ENCODE results near the gene DEPDC5.
"Not testable (repeated sequence)": the region's sequence is repeated elsewhere in the genome, so short reads cannot be mapped to it uniquely, and the experiment has no call there.

Gene DEPDC5

DNA sequence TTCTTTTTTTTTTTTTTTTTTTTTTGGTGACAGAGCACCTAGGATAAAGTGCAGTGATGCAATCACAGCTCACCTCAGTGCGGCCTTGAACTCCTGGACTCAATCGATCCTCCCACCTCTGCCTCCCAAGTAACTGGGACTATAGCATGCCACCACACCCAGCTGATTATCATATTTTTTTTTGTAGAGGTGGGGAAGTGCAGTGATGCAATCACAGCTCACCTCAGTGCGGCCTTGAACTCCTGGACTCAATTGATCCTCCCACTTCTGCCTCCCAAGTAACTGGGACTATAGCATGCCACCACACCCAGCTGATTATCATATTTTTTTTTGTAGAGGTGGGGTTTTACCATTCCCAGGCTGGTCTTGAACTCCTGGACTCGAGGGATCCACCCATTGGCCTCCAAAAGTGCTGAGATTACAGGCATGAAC is 61.6 kb downstream of the DEPDC5 start:
- DNase-seq = not testable (repeated sequence)

DNA sequence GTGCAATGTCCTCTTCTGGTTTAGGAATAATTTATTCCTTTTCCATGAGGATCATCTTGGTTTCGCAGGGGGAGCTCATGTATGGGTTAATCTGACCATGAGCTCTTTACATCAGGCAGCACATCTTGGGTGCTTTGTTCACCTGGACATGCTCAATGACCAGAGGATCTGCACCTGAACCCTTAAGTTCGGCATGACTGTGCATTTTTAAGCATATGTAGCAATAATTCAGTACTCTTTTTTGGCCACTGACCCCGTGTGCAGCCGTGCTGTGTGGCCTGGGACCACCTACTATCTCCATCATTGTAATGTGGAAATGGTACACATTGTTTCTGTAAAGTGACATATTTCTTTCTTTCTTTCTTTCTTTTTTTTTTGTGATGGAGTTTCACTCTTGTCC is 62.9 kb downstream of the DEPDC5 start:
- no peak for DNase-seq

DNA sequence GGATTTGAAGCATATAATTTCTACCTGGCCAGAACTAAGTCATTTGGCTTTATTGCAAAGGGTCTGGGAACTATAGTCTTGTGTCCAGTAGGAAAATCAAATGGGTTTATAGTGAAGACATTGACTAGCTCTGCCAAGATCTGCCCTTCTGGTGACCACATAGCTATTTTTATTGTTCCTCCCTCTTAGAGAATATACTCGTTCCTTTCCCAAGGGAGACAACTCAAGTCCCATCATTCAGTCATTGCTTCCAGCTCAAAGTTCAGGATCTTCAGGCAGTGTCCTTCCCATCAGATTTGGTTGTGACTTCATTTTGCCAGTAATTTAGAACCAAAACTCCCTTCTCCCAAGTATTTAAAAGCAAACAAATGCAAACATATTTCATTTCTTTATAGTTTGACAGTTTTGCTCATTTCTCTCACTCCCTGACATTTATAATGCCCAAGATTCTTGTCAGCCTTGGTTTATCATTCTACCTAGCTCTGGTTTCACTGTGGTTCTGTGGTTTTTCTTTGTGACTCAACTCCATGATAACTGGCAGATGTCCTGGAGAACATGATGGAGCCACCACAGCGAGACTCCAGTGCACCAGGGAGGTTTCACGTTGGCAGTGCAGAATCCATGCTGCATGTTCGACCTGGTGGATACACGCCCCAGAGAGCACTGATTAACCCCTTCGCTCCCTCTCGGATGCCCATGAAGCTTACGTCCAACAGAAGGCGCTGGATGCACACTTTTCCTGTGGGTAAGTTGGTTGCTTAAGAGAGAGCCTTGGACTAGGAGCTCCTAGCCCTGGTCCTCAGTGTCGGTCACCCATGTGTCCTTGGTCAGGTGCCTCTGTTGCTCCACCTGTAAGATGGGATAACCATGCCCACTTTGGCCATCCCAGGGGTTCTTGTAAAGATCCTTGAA is 64.9 kb downstream of the DEPDC5 start:
- no peak for DNase-seq

DNA sequence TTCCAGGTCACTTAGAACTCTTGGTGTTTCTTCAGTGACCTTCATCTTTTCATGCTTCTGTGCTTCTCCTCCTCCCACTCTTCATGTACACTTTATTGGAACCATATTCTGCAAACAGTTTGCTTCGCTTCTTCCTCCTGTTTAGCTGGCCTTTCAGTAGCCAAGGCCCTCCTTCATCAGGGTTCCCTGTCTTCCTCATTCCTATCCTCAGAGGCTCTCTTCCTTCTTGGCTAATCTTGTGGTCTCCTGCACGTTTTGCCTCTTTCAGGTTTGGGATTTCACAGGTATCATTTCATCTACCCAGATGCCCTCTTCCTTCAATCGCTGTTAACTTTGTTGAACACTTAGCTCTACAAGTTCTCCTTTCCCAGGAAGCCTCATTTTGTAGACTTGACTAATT is 66.8 kb downstream of the DEPDC5 start:
- no peak for DNase-seq

DNA sequence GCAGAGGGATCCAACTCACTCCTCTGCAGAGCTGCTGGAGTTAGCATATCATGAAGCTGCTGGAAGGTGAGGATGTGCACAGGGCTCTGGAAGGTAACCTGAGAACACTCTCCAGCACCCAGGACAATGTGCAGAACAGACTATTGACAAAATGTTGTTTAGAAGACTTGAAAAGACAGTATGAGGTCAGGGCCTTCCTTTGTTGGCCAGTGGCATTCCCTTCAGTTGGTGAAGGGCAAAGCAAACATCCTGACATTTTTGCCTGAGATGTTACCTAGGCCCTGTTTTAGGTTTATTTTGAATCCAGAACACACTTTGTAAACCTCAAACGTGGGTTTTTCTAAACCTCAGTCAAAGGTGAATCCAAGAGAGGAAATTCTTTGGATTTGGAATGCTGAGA is 67.8 kb downstream of the DEPDC5 start:
- DNase-seq = no peak

DNA sequence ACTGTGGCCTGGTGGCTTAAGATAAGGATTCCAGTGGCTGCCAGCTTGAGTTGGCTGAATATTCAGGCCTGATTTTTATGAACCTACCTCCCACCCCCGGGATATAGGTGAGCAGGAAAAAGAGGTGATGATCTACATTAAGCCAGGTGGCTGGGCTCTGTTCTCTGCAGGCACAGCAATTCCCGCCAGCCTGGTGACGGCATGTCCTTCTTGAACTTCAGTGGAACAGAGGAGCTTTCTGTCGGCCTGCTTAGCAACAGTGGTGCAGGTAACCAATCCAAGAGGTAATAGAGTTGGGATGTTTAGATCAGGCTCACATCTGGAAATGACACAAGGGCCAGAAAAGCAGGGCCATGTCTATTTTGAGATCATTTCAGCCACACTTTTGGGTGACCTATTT is 68.7 kb downstream of the DEPDC5 start:
- no peak for DNase-seq

DNA sequence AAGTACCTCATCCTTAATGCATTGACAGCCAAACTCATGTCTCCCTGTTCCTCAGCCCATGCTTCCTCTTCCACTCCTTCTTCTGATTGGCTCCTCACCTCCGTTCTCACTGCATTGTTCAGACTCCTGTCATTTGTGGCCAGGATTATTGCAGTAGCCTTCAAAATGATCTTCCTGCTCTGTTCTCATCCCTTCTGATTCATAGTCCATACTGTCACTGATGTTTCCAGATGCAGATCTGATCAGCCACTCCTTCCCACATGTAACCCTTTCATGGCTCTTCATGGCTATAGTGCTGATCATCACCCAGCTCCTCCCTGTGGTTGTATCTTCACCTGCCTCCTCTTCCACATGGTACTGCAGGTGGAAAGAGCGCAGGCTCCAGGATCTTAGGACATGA is 71.7 kb downstream of the DEPDC5 start:
- DNase-seq = no peak

DNA sequence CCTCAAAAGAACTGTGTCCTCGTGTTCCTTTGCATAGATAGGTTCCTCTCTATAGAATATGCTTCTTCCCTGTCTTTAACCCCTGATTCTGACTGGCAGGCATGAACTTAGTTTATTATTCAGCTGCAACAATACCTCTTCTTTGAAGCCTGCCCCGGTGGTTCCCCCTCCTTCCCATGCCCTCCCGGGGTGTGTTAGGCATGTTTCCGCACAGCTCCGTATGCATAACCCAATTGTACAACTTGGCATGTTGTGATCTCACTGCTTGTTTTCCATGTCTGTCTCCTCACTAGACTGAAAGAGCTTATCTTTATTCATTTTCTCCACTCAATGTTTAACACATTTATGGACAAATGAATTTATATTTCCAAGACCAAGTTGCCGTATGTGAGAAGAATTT is 72.6 kb downstream of the DEPDC5 start:
- DNase-seq = peak in 4 of 14 donors; percentile 3 to 20 (median 8)

DNA sequence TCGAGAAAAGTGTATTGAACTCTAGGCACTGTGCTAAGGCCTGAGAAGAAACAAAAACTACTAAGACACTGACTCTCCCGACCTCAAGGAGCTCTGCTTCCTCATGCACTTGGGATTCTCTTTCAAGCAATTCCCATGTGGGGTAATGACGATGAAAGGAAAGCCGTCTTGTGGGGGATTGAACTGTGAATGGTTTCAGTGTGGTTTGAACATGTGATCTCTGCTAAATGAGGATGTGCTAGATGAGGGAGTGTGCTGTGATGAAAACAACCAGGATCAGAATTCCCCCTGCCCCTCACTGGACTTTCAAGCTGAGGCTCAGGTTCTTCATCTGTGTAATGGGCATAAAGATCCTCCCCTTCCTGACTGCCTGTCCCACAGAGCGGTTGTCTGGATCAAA is 74.9 kb downstream of the DEPDC5 start:
- no peak for DNase-seq

DNA sequence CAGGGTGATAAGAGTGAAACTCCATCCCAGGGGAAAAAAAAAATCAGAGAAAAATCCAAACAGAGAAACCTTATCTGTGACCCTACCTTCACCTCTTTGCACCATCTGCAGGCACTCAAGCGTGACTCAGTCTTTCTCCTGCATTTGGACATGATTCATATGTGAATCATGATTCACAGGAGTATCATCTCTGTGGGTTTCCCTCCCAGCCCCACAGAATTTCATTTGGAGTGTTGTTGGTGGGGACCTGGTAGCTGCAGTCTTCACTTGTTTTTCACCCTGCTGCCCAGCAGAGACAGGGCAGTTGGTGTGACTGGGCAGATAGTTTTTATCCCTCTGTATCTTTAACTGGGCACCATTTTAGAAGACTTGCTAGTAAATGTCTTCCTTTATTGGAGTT is 75.7 kb downstream of the DEPDC5 start:
- DNase-seq = no peak

DNA sequence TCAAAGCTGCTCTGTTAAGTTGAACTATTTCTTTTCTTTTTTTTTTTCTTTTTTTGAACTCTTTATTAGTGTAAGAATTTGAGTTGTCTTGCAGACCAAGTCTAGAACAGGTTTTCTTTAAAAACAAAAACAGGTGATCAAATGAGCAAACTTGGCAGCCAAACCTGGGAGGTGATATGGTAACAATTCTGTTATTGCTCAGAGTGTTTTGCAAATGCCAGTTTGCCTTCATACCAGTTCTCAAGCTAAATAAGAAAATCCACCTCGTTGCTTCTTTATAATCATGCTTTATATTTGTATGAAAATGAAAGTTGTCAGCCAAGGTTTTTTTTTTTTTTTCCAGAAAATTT is 76.9 kb downstream of the DEPDC5 start:
- DNase-seq = no peak

DNA sequence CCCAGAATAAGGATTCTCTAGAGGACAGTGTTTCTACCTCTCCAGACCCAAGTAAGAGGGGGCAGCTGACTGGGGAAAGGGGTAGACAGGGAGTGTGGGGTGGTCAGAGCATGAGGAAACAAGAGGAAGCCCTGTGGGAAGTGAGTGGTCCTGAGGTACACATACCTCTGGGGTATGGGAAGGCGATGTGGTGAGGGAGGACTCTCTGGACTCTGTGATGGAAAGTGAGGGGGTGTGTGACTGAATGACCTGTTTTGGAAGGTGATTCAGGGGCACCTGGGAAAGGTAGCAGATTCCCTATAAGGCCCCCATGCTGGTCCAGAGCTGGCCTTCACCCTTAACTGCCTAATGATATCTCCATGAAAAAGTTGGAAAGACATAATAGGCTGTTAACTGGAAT is 80.1 kb downstream of the DEPDC5 start:
- DNase-seq = no peak

DNA sequence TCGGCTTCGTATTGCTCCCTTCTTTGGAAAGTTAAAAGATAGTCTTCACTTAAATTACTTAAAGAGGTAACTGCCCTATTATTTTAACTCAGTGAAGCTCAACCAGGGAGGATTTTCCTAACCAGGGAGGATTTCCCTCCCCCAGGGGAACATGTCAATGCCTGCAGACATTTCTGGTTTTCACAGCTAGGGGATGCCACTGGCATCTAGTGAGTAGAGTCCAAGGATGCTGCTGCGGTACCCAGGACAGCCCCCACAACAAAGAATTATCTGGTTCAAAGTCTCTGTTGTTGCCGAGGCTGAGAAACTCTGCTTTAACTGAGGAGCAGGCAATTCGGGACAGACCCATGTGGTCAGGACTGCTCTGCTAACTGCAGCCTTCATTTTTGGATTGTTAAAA is 82.2 kb downstream of the DEPDC5 start:
- no peak for DNase-seq

DNA sequence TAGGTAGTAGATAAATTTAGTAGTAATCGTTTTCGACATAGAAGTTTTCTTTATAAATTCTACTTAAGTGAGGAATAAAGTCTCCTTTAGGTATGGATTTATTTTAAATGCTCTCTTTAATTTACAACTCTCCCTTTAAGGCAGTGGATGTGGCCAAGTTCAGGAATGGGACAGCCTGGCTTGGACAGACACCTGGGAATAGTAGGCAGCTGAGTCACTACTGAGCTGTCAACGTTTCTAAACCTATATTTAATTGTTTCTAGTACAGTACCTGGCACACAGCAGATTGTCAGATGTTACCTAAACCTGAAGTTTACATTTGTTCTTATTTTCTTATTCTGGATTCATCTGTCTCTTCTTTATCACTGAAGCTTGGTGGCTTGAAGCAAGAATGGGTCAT is 85.1 kb downstream of the DEPDC5 start:
- DNase-seq = no peak

DNA sequence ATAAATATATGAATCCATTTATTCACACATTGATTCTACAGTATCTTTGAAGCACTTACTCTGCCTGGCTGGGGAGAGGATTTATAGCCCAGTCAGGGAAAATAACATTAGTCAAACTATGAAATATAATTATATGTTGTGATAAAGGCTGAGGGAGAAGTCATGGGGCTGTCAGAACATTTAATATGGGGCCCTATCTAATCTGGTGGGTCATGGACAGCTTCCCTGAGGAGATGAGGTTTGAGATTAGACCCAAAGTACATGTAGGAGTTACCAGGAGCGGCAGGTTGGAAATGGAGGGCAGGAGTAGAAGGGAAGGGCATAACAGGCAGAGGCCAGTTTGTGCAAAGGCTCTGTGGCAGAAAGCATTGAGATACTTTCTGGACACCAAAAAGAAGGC is 86.2 kb downstream of the DEPDC5 start:
- no peak for DNase-seq

DNA sequence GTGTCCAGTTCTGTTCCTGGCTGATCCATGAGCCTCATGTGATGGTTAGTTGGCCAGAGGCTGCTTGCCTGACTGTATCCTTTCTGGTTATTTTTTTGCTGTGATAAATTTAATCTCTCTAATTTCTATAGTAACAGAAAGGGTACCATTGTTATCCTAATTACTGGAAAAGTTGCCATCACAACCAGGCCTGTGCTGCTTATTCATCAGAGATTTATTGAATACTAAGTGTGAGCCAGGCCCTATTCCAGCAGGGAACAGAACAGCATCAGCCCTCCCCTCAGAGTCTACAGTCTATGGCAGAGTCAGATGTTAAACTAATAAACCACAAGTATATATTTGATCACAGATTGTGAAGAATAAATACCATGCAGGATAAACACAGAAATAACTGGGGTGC is 86.8 kb downstream of the DEPDC5 start:
- DNase-seq = peak in 1 of 14 donors; percentile 9

DNA sequence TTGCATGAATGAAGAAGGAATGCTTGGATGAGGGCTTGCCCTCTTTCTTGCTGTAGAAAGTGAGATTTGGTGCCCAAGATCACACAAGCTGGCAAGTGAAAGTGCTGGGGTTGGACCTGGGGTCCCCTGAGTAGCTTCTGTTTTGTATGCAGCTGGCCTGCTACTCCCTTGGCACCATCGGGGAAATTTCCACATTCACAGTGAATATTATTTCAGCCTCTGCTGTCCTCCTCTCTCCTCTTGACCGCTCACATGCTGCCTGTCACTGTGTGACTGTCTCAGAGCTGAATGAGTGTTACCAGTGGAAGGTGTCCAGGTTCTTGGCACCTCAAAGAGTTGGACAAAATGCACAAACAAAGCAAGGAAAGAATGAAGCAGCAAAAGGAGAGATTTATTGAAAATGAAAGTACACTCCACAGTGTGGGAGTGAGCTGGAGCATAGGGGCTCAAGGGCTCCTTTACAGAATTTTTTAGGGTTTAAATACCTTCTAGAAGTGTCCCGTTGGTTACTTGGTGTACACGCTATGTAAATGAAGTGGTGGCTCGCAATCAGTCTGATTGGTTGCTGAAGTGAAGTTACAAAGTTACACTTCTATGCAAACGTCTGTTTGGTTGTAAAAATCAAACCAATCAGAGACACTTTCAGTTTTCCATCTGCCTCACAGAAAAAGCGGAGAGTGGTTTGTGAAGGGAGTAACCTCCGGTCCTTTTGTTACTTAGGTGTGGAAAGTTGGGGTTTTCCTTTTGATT is 87.4 kb downstream of the DEPDC5 start:
- peak in 3 of 14 donors; percentile 11 to 44 (median 12) for DNase-seq

DNA sequence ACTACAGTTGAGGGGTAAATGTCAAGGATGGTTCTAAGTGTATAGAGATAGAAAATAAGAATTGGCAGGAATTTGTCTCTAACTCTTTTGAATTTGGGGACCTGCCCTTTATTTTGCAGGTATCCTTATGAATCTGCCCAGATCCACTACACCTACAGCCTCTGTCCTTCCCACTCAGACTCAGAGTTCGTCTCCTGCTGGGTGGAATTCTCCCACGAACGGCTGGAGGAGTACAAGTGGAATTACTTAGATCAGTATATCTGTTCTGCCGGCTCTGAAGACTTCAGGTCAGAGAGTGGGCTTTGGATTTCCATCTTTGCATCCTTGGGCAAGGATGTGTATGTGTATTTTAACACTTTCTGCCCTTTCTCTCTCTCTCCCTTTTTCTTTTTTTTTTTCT is 89.7 kb downstream of the DEPDC5 start:
- DNase-seq = no peak

DNA sequence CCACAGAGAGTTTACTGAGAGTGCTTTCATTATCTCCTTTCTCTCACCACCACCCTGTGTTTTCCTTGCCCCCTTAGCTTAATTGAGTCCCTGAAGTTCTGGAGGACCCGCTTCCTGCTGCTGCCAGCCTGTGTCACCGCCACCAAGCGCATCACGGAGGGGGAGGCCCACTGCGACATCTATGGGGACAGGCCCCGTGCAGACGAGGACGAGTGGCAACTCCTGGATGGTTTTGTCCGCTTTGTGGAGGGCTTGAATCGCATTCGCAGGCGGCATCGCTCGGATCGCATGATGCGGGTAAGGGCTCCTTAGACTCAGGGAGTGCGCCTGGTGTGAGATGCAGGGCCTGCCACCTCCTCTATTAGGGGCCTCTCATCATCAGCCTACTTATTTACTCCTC is 91.1 kb downstream of the DEPDC5 start:
- no peak for DNase-seq

DNA sequence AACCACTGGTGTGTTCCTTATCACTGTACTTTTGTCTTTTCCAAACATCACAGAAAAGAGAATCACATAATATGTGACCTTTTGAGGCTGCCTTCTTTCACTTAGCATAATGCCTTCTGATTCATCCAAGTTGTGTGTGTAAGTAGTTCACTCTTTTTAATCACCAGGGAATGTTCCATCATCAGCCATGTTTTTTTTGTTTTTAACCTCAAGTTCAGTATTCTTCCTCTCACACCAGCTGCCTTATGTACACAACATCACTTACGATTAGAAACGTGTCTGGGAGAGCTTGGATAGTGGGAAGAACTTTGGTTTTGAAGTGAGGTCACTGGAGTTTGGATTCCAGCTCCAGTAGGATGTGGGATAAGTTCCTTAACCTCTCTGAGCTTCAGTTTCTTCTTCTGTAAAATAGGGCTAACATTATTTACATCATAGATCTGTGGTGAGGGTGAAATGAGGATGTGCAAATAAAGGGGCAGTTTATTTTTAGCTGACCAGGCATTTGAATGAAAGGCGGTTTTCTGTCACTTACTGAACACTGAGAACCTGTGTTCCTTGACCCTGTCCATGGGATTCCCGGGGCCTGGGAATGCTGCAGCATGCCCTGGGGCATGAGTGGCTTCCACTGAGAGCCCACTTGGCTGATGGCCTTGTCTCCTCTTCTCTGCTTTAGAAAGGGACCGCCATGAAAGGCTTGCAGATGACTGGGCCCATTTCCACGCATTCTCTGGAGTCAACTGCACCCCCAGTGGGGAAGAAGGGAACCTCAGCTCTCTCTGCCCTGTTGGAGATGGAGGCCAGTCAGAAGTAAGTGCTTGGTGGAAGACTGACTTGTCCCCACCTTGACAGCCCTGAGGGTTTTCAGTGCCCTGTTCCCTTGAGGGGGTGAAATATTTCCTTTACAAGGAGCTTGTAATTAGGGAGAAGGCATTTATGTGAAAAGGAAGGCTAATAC is 92.6 kb downstream of the DEPDC5 start:
- DNase-seq = peak in 2 of 14 donors; percentile 7 to 9

DNA sequence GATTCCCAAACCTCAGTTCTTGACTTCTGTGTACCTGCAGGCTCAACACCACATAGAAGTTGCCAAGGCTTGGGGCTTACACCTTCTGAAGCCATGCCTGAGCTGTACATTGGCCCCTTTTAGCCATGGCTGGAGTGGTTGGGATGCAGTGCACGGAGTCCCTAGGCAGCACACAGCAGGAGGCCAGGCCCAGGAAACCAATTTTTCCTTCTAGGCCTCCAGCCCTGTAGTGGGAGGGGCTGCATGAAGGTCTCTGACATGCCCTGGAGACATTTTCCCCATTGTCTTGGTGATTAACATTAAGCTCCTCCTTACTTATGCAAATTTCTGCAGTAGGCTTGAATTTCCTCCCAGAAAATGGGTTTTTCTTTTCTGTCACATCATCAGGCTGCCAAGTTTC is 94.6 kb downstream of the DEPDC5 start:
- DNase-seq = no peak

DNA sequence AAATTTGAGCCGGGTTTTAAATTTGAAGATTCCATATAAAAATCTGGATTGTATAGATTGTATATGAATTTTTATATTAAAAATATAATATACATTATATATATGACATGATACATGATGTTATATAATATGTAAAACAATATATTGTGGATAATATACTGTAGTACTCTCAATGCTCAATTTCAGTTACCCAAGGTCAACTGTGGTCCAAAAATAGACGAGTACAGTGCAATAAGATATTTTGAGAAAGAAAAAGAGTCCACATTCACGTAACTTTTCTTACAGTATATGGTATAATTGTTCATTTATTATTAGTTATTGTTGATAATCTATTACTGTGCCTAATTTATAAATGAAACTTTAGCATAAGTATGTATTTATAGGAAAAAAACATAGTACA is 96.3 kb downstream of the DEPDC5 start:
- DNase-seq = no peak
